GM21529 (cell line): ENCODE measurements around the gene NEGR1.

Source experiments
- ATAC-seq: cut with Tn5 transposase; IDR thresholded peaks from one replicate; pipeline ENCODE4 v1.9.1; 2021; ENCODE audit not compliant: unreplicated experiment

NEGR1 gene

DNA sequence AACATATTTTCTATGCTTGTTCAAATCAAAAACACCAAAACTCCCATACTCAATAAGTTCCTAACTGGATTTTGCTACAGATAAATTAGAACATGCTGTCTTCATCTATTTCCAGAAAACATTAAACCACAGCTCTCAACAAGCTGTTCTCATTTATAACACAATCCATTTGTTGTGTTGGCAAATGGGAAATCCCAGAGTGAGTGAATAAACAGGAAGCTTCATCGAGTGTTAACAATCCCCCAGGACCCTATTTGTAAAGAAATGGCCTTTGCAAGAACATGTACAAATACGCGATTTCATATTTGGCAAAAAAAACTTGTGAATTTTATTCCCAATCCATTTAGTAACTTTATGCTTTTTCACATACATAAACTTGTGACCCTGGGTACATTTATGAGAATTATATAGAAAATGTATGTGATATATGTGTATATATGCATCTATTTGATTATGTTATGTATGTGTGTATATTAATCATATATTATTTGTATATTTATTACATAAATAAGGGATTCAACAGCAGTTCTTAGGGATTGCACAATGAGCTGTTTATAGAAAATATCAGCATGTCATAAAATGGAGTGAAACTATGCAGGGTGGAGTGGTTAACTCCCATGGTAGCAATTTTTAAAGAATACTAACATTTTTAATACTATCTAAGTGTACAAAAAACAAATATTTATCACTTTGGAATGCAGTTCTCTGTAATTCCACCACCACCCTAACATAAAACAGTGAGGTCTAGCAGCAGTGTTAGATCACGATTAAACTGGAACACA lies 160.0 kb downstream of the NEGR1 start:
- ATAC-seq, result no peak

DNA sequence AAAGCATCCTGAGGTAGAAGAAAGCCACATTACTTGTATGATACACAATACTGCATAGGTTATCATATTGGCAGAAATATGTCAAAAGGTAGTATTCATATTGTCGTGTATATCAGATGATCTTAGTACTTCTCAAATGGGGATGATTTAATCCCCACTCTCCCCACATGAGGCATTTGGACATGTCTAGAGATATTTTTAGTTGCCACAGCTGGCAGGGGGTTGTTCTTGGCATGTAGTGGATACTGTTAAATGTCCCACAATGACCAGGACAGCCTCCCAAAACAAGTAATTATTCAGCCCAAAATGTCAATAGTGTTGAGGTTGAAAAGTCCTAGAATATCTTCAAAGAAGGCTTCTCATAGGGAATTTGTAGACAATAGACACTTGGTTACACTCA lies 162.8 kb downstream of the NEGR1 start:
- no peak for ATAC-seq

DNA sequence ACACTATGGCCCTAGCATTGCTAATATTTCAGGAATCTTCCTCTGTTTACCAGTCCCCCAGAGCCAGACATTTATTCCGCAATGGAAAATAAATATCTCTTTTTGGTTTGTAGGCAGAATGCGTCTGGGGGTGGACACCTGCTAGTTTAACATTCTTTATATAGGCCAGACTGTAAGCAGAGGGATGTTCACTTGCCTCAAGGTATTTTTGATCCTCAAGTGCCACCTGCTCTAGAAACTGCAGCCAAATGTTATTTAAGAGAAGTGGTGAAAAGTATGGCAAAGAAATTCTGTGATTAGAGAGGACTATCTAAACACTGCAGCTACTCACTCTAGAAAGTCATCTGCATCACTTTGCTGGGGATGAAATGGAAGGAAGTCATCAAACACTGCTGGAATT lies 164.7 kb downstream of the NEGR1 start:
- ATAC-seq, result no peak

DNA sequence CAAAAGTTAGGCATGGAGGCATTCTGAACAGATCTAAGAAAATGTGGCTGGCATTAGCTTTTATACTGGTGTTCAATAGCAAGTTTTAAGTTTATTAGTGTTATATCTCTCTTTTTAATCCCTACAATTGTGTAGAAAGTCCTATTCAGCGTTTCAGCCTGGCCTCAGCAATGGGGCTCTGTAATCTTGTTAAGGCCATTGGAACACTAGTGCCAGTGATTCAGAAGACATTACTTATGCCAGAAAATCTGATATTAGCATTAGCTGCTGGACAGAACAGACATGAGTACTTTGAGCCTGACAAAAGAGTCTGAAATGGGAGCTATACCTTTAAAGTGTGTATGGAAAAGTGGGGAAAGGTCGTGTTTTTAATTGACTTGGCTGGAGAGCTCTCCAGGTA lies 167.0 kb downstream of the NEGR1 start:
- ATAC-seq, result no peak

DNA sequence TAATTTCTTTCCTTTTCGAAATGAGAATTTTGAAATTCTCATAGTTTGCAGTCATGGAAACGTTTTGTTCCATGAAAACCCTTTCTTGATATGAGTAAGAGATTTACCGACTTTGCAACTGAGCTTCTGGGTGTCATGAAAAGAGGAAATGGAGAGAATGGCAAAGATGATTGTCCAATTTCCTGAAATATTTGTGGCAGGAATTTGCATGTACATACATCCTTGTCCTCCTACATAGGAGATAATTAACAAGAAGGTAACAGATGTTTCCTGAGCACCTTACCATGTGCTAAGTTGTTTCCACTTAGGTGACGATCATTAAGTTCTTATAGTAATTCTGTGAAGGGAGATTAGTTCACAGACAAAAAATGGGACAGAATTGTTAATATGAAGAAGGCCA lies 170.7 kb downstream of the NEGR1 start:
- ATAC-seq, result no peak

DNA sequence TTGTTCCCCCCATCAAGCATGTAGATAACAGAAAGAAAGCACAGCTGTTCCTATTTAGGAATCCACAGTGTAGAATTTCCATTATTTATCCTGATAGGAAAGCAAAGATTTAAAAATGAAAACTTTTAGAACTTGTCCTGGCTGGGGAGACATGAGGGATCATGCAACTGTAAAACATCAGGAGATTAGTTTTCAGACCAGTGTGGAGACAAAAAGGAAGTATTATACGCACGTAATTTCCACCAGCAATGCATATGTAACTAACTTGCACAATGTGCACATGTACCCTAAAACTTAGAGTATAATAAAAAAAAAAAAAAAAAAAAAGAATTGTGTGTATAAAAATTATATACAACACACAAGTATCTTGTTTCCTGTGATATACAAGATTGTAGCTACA lies 172.4 kb downstream of the NEGR1 start:
- ATAC-seq, result no peak

DNA sequence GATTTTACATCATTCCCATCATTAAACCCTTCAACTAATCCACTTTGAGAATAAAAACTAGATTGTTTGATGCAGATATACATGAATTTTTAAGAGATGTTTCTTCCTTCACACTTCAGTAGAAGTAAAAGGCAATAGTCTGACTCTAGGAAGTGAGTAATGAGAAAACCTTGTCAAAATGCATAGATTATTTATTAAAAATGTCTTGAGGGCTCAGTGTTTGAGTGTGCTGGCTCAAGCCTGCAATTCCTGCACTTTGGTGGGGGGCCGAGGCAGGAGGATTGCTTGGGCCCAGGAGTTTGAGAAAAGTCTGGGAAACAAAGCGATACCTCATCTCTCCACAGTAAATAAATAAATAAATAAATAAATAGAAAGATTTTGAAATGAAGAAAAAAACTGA lies 177.1 kb downstream of the NEGR1 start:
- no peak for ATAC-seq

DNA sequence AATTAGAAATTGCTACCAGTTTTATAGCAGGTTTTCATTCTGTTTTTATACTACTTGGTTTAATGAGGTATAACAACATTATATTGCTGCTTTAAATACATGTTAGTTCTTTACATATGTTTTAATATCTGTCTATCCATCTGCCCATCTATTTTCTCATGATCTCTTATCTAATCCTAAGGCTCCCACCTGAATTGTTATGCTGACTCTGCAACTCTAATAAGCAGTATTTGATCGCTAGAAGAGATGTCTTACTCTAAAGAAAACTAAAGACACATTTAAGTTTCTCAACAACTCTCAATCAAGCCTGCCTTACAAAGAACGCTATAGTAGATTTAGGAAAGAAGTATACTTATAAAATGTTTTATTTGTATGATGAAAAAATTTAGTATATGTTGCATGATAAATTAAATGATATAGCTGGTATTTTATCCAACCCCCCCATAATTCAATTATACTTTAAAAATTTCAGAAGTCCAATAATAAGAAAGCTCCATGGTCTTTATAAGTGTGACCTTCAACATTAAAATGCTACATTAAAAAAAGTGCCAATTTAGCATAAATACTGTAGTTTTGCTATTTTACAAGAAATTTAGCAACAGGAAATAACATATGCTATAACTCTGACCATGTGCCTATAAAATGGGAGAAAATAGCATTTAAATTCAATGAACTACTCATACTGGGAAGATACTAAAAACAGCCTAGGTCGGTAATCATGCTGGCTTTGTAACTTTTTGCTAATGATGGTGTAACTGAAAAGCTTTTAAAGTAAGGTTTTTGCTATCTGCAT lies 180.3 kb downstream of the NEGR1 start:
- no peak for ATAC-seq

DNA sequence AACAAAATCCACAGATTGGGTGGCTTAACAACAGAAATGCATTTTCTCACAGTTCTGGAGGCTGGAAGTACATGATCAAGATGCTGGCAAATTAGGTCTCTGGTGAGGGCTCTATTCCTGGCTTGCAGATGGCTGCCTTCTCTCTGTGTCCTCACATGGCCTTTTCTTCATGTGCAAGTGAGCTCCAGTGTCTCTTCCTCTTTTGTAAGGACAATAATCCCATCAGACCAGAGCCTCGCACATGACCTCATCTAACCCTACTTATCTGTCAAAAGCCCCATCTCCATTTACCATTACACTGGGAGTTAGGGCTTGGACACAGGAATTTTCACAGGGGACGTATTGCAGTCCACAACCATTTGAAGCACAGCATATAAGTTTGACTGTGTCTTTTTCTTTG lies 181.6 kb downstream of the NEGR1 start:
- no peak for ATAC-seq

DNA sequence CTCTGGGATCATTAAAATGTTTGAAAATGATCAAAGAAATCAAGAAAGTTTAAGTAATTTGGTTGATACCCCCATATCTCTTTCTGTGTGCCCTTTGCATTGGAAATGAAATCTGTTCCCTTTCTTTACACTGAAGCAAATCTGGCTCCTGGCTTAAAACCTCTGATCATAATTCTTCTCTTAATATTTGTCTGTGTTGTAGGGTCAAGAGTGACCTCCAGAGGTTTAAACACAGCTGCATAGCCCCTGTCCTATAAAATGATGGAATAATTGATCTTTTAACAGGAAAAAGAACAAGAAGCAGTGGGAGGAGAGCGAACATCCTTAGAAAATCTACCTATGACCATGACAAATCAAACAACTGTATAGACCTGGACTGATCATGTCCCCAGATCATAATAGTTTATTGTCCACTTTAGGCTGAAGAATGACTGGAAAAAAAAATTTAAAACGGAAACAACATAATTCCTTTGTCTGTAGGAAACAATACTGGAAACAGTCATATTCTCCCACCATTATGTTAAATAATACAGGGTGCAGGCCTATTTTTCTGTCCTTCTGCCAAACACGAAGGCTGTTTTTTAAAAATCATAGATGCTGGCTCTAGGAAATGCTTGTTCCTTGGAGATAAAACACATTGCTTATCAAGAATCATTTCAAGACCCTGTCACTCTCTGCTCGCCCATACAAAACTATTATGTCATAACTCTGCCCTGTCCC lies 184.3 kb downstream of the NEGR1 start:
- no peak for ATAC-seq

DNA sequence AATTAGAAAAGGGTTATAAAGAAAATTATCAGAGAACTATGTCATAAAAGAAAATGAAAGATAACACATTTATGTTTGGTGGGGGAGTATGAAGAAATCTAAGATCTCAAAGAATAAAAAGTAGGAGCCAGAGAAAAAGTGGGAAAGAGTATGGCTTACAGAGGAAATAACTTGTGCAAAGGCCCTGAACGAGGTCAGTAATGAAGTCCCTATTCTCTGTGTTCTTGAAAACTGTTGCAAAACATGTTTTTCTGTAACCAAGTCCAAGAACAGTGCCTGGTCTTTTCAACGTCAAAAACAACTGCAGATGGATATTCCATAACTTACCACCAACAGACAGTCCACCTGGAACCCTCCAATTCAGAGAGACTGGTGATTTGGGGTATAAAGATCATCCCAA lies 188.1 kb downstream of the NEGR1 start:
- no peak for ATAC-seq

DNA sequence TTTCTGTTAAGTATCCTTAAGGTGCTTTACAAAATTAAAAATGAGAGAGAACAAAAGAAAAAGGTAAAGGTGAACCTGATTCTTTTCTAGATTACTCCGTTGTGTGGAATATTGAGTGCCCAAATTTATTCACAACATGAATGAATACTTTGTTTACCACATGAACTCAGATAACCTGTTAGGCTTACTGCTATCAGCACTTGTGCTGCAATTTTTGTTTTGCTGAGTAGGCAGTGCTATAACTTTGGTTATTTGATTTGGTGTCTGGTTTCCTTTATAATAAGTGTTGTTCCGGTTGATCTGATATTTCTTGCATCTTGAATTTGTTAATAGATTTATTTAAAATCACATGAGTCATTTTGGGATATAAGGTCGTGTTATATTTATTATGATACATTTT lies 195.9 kb downstream of the NEGR1 start:
- ATAC-seq, result no peak

DNA sequence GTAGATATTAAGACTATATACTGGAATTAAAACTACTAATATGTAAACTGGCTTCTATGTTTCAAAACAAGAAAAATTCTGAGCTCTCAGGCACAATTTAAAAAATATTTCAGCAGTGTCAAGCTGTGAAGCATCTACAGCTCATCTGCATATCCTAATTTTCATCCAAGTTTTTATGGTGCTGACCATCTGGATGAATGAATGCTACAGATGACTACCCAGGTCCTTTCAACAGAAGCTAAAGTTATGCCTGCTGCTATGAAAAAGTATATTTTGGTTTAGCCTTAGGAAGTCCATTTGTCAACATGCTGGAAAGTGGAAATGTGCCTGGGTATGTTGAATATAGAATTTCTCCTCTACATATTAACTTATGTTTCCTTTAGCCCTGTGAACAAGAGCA lies 206.9 kb downstream of the NEGR1 start:
- no peak for ATAC-seq

DNA sequence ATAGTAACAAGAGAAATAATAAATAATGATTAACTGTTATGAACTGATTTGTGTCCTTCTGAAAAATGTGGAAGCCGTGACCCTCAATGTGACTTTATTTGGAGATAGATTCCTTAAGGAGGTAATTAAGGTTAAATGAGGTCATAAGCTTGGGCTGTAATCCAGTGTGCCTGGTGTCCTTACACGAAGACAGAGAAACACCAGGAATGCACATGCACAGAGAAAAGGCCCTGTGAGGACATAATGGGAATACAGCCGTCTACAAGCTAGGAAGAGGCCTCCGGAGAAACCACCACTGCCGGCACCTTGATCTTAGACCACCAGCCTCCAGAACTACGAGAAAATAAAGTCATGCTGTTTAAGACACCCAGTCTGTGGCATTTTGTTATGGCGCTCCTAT lies 215.9 kb downstream of the NEGR1 start:
- ATAC-seq, result no peak

DNA sequence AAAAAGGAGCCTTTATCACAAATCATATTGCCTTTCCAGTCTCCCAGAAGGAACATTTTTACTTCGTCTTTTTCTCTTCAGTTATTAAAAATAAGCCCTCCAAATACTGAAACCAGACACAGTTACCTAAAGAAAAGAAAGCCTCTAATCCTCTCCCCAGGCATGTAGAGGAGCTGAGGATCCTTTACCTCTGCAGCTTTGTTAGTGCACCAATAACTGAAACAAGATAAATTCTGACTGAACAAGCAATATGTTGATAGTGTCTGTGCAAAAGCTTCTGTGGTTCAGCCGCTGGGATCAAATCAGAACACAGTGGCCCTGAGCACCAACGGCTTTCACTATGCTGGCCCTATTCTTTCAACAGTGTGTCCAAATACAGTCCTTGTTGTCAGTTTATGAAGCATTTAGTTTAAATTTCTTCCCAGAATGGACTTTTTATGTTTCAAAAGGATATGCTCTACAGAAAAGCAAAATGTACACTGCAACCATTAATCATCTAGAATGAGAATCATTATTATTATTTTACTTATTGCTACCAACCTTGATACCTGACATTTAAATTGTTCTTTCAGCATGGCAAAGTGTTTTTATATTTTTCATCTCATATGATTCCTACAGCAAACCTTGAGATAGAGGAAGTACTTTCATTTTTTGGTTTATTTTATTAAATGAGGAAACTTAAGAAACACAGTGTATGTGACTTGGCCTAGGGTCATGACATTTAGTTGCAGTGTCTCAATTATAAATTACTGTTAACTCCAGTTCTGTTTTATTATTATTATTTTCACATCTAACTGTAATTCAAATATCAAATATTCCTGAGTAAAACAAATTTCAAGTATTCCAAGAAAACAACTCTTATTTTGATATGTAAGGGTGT lies 217.9 kb downstream of the NEGR1 start:
- no peak for ATAC-seq

DNA sequence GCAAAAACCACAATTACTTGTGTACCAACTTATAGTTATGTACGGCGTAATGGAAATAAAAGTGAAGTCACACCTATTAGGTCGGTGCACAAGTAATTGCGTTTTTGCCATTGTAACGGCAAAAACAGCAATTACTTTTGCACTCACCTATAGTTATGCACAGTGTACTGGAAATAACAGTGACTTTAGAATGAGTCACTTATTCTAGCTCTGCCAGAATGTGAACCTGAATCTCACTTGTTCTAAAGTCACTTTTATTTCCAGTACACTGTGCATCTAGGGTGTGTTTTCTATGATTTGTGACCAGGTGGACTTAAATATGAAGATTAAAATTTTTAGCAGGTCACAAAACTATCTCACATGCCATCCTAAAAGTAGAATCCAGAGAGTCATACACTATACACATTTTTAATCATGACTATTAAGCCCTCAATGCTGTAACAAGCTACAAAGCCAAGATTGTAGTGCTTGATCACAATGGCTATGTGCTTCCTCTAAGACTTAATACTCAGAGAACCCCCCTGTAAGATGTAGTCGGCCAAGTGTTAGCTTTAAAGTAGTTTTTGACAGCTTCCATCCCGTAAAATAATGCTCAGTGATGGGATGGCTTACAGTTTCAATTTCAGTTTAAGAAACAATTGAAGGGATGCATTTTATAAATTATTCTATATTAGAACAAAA lies 218.8 kb downstream of the NEGR1 start:
- no peak for ATAC-seq

DNA sequence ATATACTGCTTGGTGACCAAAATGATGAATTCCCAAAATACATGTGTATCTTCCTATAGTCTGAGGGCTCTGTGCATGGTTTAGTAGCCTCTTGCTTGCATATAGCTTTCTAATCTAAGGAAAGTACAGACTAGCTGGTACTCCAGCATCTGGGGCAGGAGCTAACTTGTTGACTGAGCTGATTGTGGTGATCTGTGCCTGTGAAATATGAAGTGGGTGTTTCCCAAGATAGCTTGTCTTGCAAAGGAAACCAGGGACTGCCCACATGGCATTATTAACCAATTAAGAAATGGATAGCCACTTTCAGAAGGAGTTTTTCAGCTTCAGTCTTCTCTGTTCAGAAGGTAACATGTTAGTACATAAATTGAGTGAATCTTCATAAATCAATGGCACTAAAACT lies 219.8 kb downstream of the NEGR1 start:
- no peak for ATAC-seq

DNA sequence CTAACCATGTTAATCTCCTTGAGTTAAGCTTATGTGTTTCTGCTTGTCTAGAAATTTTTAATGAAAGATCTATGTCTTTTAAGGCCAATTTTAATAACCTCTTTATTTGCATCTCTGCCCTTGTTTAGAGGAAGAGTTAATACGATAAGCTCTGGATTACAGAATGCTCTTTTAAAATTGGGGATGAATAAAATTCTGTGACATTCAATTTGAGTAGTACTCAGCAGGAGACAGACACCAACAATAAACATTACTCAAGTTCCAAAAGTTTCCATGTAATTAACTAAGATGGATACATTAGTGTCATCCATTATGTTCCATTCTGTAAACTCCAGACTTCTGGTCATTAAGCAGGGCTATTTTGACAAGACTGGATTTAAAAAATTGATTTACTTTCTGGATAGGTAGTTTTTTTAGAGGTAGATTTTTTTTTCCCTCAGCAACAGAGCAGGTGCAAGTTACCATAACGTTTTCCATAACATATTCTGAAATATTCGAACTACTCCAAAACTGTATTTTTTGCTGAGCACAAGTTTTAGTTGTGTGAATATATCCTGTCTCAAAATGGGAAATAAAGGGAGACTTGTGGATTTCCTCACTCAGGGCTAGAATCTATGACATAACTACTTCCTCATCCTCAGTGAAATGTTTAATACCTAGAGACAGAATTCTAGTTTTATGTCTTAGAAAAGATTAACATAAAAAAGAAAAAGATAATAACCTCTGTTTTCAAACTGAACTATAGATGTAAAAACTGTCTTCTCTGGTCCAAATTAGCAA lies 221.7 kb downstream of the NEGR1 start:
- ATAC-seq, result no peak

DNA sequence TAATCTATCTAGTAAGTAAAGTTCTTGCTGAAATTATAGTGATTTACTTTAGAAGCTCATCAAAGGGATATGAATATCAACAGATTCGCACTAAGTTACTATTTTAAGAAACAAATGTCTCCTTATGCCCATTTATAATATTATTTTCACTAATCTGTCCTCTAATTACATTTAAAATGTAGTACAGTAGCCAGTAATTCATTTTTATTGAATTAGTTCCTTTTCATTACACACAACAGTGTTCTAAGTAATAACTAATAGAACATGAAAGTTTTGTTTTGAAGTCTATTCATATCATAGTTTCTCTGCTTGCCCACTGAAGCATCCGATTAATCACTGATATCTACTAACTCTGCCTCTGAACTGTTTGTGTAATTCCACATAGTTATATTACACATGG lies 225.8 kb downstream of the NEGR1 start:
- ATAC-seq, result no peak

DNA sequence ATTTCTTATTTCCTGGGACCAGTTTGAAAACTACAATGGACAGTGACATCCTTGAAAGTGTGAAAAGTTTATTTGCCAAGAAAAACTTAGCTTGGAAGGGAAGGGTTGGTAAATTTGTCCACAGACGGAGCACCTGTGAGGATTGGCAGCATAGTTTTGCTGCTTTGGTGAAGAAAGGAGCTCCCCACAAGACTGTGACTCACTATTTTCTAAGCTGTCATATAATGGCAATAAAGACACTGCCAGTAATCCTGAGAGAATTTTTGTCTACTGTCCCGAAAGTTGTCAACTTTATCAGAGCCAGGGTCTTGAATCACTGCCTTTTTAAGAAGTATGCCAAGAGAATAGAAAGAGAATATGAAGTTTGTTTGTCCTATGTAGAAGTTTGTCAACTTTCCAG lies 230.8 kb downstream of the NEGR1 start:
- no peak for ATAC-seq
